Measurements from ENCODE around the gene SLC7A9.

GRCh38 chr19:32864318-32865007 lies 5.1 kb downstream of the SLC7A9 start:
- TF ChIP-seq POLR2AphosphoS5 (IDR thresholded peaks at IDR 0.05; ENCODE audit: borderline replicate concordance, low read depth, low read length) = no peak
- no peak for TF ChIP-seq EZH2 (IDR thresholded peaks at IDR 0.05)
- no peak for TF ChIP-seq FOXP2 (optimal IDR thresholded peaks at IDR 0.05; ENCODE audit: control extremely low read depth, extremely low read length, insufficient read depth)

Measured in SK-N-MC (cell line).